ENCODE results near the gene CT47A1. TPM values are rescaled to one million over a fixed set of nuclear protein-coding genes. Genes with fewer than 3 reads are reported as not detected.
"Not testable (repeated sequence)": the region's sequence is repeated elsewhere in the genome, so short reads cannot be mapped to it uniquely, and the experiment has no call there.

CT47A1 gene
- total RNA-seq, 4 donors from 2014 or later = not detected

DNA sequence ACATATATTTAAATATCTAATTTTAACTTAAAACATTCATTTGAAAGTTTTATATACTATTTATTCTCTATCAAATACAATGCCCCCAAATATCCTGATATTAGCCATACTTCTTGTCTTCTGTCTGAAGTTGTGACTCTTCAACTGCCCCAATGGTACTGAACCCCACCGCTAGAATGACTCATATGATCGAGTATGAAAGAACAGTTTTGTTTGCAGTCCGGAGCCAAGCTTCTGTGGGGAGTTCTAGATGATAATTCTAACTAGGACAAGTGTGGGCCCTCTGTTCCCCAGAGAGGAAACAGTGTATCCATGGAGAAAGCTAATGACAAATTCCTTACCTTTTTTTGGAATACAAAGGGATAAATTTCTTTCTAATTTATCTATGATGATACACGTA is 24.7 kb upstream of the CT47A1 start:
- TF ChIP-seq, protein P1, sequence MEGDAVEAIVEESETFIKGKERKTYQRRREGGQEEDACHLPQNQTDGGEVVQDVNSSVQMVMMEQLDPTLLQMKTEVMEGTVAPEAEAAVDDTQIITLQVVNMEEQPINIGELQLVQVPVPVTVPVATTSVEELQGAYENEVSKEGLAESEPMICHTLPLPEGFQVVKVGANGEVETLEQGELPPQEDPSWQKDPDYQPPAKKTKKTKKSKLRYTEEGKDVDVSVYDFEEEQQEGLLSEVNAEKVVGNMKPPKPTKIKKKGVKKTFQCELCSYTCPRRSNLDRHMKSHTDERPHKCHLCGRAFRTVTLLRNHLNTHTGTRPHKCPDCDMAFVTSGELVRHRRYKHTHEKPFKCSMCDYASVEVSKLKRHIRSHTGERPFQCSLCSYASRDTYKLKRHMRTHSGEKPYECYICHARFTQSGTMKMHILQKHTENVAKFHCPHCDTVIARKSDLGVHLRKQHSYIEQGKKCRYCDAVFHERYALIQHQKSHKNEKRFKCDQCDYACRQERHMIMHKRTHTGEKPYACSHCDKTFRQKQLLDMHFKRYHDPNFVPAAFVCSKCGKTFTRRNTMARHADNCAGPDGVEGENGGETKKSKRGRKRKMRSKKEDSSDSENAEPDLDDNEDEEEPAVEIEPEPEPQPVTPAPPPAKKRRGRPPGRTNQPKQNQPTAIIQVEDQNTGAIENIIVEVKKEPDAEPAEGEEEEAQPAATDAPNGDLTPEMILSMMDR (IDR thresholded peaks at IDR 0.05; ENCODE audit: low read depth) = no peak

- TF ChIP-seq, protein P1 (IDR thresholded peaks at IDR 0.05; ENCODE audit: low read depth) = no peak
These were observed 24.2 kb upstream of the CT47A1 start for GRCh38 chrX:121009764-121010163.

- TF ChIP-seq, protein P1 (IDR thresholded peaks at IDR 0.05; ENCODE audit: low read depth) = no peak
These were observed 23.4 kb upstream of the CT47A1 start for GRCh38 chrX:121008920-121009319.

DNA sequence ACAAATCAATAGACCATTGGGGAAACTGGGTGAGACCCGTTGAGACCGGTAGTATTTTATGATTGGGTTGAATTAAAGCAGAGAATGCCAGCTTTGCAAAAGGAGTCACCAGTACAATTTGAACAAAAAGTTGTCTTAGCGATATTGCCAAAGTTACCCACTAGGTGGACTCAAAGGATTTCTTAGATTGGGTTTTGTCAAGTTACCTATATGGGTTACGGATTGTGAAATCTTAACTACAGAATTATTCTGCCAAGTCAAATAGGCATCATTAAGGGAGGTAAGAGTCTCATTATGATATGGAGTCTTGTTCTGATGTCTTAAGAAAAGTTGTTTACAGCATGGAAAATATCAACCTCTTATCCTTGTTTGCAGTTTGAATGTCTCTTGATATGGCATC is 15.0 kb upstream of the CT47A1 start:
- TF ChIP-seq, protein P1 (IDR thresholded peaks at IDR 0.05; ENCODE audit: low read depth) = no peak

- TF ChIP-seq, protein P1 (IDR thresholded peaks at IDR 0.05; ENCODE audit: low read depth) = no peak
These were observed 13.9 kb upstream of the CT47A1 start for GRCh38 chrX:120999413-120999812.

DNA sequence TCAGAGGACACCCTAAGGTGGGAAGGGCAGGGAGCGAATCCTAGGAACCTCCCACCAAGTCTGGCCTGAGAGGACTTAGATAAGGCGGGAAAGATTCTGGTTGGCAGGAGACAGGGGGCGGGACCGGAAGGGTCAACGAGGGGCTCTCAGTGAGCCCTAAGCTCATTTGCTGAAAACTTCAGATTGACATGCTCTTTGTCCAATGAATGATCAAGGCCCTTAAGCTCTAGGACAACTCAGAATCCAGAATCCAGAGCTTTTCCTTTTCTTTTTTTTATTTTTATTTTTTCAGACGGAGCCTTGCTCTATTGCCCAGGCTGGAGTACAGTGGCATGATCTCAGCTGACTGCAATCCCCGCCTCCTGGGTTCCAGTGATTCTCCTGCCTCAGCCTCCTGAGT is 29.1 kb downstream of the CT47A1 start, which contains the start of gene CT47A7:
Gene CT47A7, minus strand, starts transcription at position 101 of the 400 bp plus-strand sequence. CDS start 255 bp downstream, outside the sequence.
- TF ChIP-seq, protein P1 (IDR thresholded peaks at IDR 0.05; ENCODE audit: low read depth) = not testable (repeated sequence)

Small RNA genes within 50 kb of the gene (small RNA-seq; reads per million reads assigned to genes)
- not detected for gene AL670379.1
- not detected for gene AL670379.10
- not detected for gene AL670379.11
- gene AL670379.12 = not detected
- gene AL670379.2 = not detected
- not detected for gene AL670379.3
- gene AL670379.4 = not detected
- not detected for gene AL670379.5
- gene AL670379.6 = not detected
- not detected for gene AL670379.7
- not detected for gene AL670379.8
- not detected for gene AL670379.9

Other genes with a start within 250 kb of the CT47A1 start
- gene CT47B1, start 109.9 kb downstream of the CT47A1 start, total RNA-seq = not detected
- not detected for gene CT47A11, start 48.6 kb downstream of the CT47A1 start, total RNA-seq
- gene CT47A10, start 43.7 kb downstream of the CT47A1 start, total RNA-seq = not detected
- gene CT47A9, start 38.9 kb downstream of the CT47A1 start, total RNA-seq = not detected
- not detected for gene CT47A8, start 34.0 kb downstream of the CT47A1 start, total RNA-seq
- gene CT47A7, start 29.2 kb downstream of the CT47A1 start, total RNA-seq = not detected
- gene CT47A6, start 24.3 kb downstream of the CT47A1 start, total RNA-seq = not detected
- not detected for gene CT47A5, start 19.4 kb downstream of the CT47A1 start, total RNA-seq
- not detected for gene CT47A4, start 14.6 kb downstream of the CT47A1 start, total RNA-seq
- gene CT47A3, start 9.7 kb downstream of the CT47A1 start, total RNA-seq = not detected
- gene CT47A2, start 4.8 kb downstream of the CT47A1 start, total RNA-seq = not detected
- gene GLUD2, start 61.9 kb upstream of the CT47A1 start, total RNA-seq = 10 to 100 TPM in 1 of 4 donors, 1 to 10 TPM in 3; 6.5 to 10.4 (median 6.9) TPM